Measurements from ENCODE around the gene ANKRD45. TPM values are rescaled to one million over a fixed set of nuclear protein-coding genes. Genes with fewer than 3 reads are reported as not detected.

ANKRD45 gene
- total and polyA plus RNA-seq, 2 of the 8 experiments (the other 6 are each of a cell fraction or from before 2014, with no cell fraction given) = 0.41 to 2.8 TPM

GRCh38 chr1:173568483-173568882 is 101.2 kb downstream of the ANKRD45 start:
- no peak overlapping the region for H2AFZ ChIP-seq (ENCODE audit: low read length)
- no peak overlapping the region for H4K8ac ChIP-seq (ENCODE audit: extremely low read depth, insufficient read depth, low read length)
- FAIRE-seq = no peak
- no peaks in the 10 kb centered on the region for H3K79me1 ChIP-seq (ENCODE audit: low read depth, low read length)
- H3K9me3 ChIP-seq (ENCODE audit: insufficient read depth in 2 of 2, low read depth in 1 of 2, low read length in 1 of 2) = no peaks in the 10 kb centered on the region
- no peak overlapping the region for H3K4ac ChIP-seq (replicated peaks; ENCODE audit: insufficient read length, low read depth, low read length)
- H3K23me2 ChIP-seq (ENCODE audit: low read depth, low read length) = no peaks in the 10 kb centered on the region
- H2BK5ac ChIP-seq (ENCODE audit: low read depth, low read length) = no peak overlapping the region
- H2BK15ac ChIP-seq (ENCODE audit: low read length) = no peak overlapping the region
- no peak overlapping the region for H3K27ac ChIP-seq (ENCODE audit: low read depth, low read length)
- no peak overlapping the region for H3K18ac ChIP-seq (ENCODE audit: extremely low read depth, low read length)
- no peak overlapping the region for H3K4me2 ChIP-seq (ENCODE audit: insufficient read depth in 1 of 2, low read depth in 2 of 2, low read length in 2 of 2)
- H3K4me3 ChIP-seq (ENCODE audit: extremely low read depth in 1 of 4, insufficient read depth in 2 of 4, low read depth in 3 of 4, low read length in 4 of 4) = no peak overlapping the region
- no peak overlapping the region for H3K56ac ChIP-seq (replicated peaks; ENCODE audit: insufficient read length, low read depth, low read length)
- DNase-seq (ENCODE audit: low read depth in 1 of 2, low spot score in 2 of 2) = no peak
- no peak for TF ChIP-seq EP300 (IDR thresholded peaks at IDR 0.05; ENCODE audit: borderline replicate concordance in 1 of 2, low read depth in 2 of 2, low read length in 2 of 2)
- TF ChIP-seq GABPA (IDR thresholded peaks at IDR 0.05; ENCODE audit: borderline replicate concordance, insufficient read depth, low read length) = no peak
- no peak for TF ChIP-seq KDM4A (IDR thresholded peaks at IDR 0.05; ENCODE audit: low read depth, low read length, severe bottlenecking)
- no peak for TF ChIP-seq CEBPB (IDR thresholded peaks at IDR 0.05; ENCODE audit: low read depth, low read length)
- H3K36me3 ChIP-seq (ENCODE audit: control insufficient read depth in 2 of 4, insufficient read depth in 4 of 4, low read length in 3 of 4) = no peaks in the 10 kb centered on the region
- H4K20me1 ChIP-seq (replicated peaks in 1 of 2; ENCODE audit: control insufficient read depth in 1 of 2, insufficient read depth in 2 of 2, low read length in 2 of 2) = no peaks in the 10 kb centered on the region
- H2AK5ac ChIP-seq (ENCODE audit: low read depth, low read length) = no peak overlapping the region
- H3K23ac ChIP-seq (ENCODE audit: insufficient read length) = no peak overlapping the region
- WGBS, 2 experiments (ENCODE audit: extremely low coverage in 1 of 2, insufficient coverage in 1 of 2, insufficient read length in 1 of 2, insufficient replicate concordance in 2 of 2, low coverage in 1 of 2, low lambda C conversion rate in 2 of 2, missing lambda C conversion rate in 1 of 2) = 82% methylated on average over 1 of the region's 1 CpG; no CpG with 5 or more reads in 1 of the 2 experiments
- H3K9ac ChIP-seq (replicated peaks in 1 of 4; ENCODE audit: extremely low read depth in 1 of 4, low read depth in 3 of 4, low read length in 3 of 4) = no peak overlapping the region
- H3K79me2 ChIP-seq (ENCODE audit: control insufficient read depth in 1 of 2, insufficient read depth in 2 of 2, low read length in 2 of 2) = no peaks in the 10 kb centered on the region
- no peak overlapping the region for H2BK12ac ChIP-seq (ENCODE audit: low read depth, low read length)
- H3K4me1 ChIP-seq (replicated peaks in 1 of 4; ENCODE audit: control insufficient read depth in 3 of 4, insufficient read depth in 4 of 4, low read length in 3 of 4) = no peaks in the 10 kb centered on the region
- H2BK120ac ChIP-seq (replicated peaks; ENCODE audit: low read depth, low read length) = no peak overlapping the region
- no peak overlapping the region for H2BK20ac ChIP-seq (ENCODE audit: low read length)
- no peaks in the 10 kb centered on the region for H3K27me3 ChIP-seq (replicated peaks in 1 of 4; ENCODE audit: control insufficient read depth in 3 of 4, extremely low read depth in 1 of 4, insufficient read depth in 3 of 4, low read length in 3 of 4)
- CTCF ChIA-PET (ENCODE audit: partially characterized antibody) = no interaction called here
- H4K5ac ChIP-seq (ENCODE audit: insufficient read length, low read depth, low read length) = no peak overlapping the region
- POLR2A ChIA-PET (ENCODE audit: partially characterized antibody) = no interaction called here
- no peak overlapping the region for H3K14ac ChIP-seq (ENCODE audit: insufficient read length)
- H4K91ac ChIP-seq (replicated peaks; ENCODE audit: insufficient read length, low read length) = no peak overlapping the region
